Measurements from ENCODE around the gene SCUBE3. TPM values are rescaled to one million over a fixed set of nuclear protein-coding genes. Genes with fewer than 3 reads are reported as not detected.

SCUBE3 gene
- total RNA-seq, 2 donors from 2014 or later = 0.33 TPM; not detected in 1

- no peak for TF ChIP-seq POLR2A (IDR thresholded peaks at IDR 0.05)
- no peaks in the 10 kb centered on the region for H3K27me3 ChIP-seq
- DNase-seq = no peak
- no peak for ATAC-seq
- H3K4me3 ChIP-seq = no peak overlapping the region
- H3K36me3 ChIP-seq (replicated peaks in 1 of 2; ENCODE audit: insufficient read depth in 1 of 2, low read depth in 2 of 2) = no peaks in the 10 kb centered on the region
- H3K9me3 ChIP-seq = no peaks in the 10 kb centered on the region
- 94 to 100% methylated on average over 1 of the region's 1 CpG for WGBS, 2 donors
- intact Hi-C loops (cut with DNase I) = no loop called here
- no peaks in the 10 kb centered on the region for H3K4me1 ChIP-seq
- no peak overlapping the region for H3K27ac ChIP-seq
Measured at GRCh38 chr6:35220711-35221110, 7.0 kb downstream of the SCUBE3 start.

- no peak for ATAC-seq
- no peak overlapping the region for H3K27ac ChIP-seq
- H3K36me3 ChIP-seq (replicated peaks in 1 of 2; ENCODE audit: insufficient read depth in 1 of 2, low read depth in 2 of 2) = no peaks in the 10 kb centered on the region
- no peaks in the 10 kb centered on the region for H3K27me3 ChIP-seq
- intact Hi-C loops (cut with DNase I) = no loop called here
- WGBS, 2 donors = 71 to 88% methylated on average over 2 of the region's 2 CpGs
- no peak for TF ChIP-seq CTCF (IDR thresholded peaks at IDR 0.05)
- no peak for TF ChIP-seq POLR2A (IDR thresholded peaks at IDR 0.05)
- no peaks in the 10 kb centered on the region for H3K9me3 ChIP-seq
- no peak overlapping the region for H3K4me3 ChIP-seq
- H3K4me1 ChIP-seq = no peaks in the 10 kb centered on the region
- DNase-seq = no peak
Measured at GRCh38 chr6:35223396-35223795, 9.6 kb downstream of the SCUBE3 start.

GRCh38 chr6:35224720-35225119 lies 11.0 kb downstream of the SCUBE3 start:
- ATAC-seq = no peak
- Histone ChIP-seq H3K4me1 (no peaks in the 10 kb centered on the region), H3K27me3 (no peaks in the 10 kb centered on the region), H3K4me3 (no peak overlapping the region), H3K27ac (no peak overlapping the region), H3K9me3 (no peaks in the 10 kb centered on the region), H3K36me3 (replicated peaks in 1 of 2; ENCODE audit: insufficient read depth in 1 of 2, low read depth in 2 of 2) (no peaks in the 10 kb centered on the region)
- 79 to 90% methylated on average over 4 of the region's 4 CpGs for WGBS, 2 donors
- TF ChIP-seq CTCF (IDR thresholded peaks at IDR 0.05) (no peak), POLR2A (IDR thresholded peaks at IDR 0.05) (no peak)
- no peak for DNase-seq
- intact Hi-C loops (cut with DNase I) = no loop called here

- no peak overlapping the region for H3K27ac ChIP-seq
- intact Hi-C loops (cut with DNase I) = no loop called here
- H3K4me3 ChIP-seq = no peak overlapping the region
- TF ChIP-seq POLR2A (IDR thresholded peaks at IDR 0.05) = no peak
- TF ChIP-seq CTCF (IDR thresholded peaks at IDR 0.05) = no peak
- WGBS, 2 donors = 87 to 93% methylated on average over 6 of the region's 6 CpGs
- no peaks in the 10 kb centered on the region for H3K9me3 ChIP-seq
- no peaks in the 10 kb centered on the region for H3K27me3 ChIP-seq
- no peak for DNase-seq
- H3K36me3 ChIP-seq (replicated peaks in 1 of 2; ENCODE audit: insufficient read depth in 1 of 2, low read depth in 2 of 2) = no peaks in the 10 kb centered on the region
- H3K4me1 ChIP-seq = no peaks in the 10 kb centered on the region
- ATAC-seq = no peak
Measured at GRCh38 chr6:35228481-35228880, 14.7 kb downstream of the SCUBE3 start.

GRCh38 chr6:35229304-35229703 lies 15.5 kb downstream of the SCUBE3 start:
- Histone ChIP-seq H3K4me1 (no peaks in the 10 kb centered on the region), H3K27ac (no peak overlapping the region), H3K36me3 (replicated peaks in 1 of 2; ENCODE audit: insufficient read depth in 1 of 2, low read depth in 2 of 2) (no peaks in the 10 kb centered on the region), H3K9me3 (no peaks in the 10 kb centered on the region), H3K27me3 (no peaks in the 10 kb centered on the region), H3K4me3 (no peak overlapping the region)
- ATAC-seq (no peak), DNase-seq (no peak)
- WGBS, 2 donors = 94% methylated on average over 5 of the region's 5 CpGs
- no peak for TF ChIP-seq CTCF (IDR thresholded peaks at IDR 0.05)
- TF ChIP-seq POLR2A (IDR thresholded peaks at IDR 0.05) = no peak
- intact Hi-C loops (cut with DNase I) = no loop called here

Data from body of pancreas (tissue), 4 donors.